ENCODE results near the gene MFAP2.
"Not testable (repeated sequence)": the region's sequence is repeated elsewhere in the genome, so short reads cannot be mapped to it uniquely, and the experiment has no call there.

MFAP2 gene

GRCh38 chr1:16969057-16969611 is 11.3 kb downstream of the MFAP2 start:
- DNase-seq = no peak

GRCh38 chr1:16968372-16968771 is 12.0 kb downstream of the MFAP2 start:
- no peak for DNase-seq
- TF ChIP-seq GATA1 (IDR thresholded peaks at IDR 0.05; ENCODE audit: low read depth, low read length) = no peak
- TF ChIP-seq POLR2A (IDR thresholded peaks at IDR 0.05; ENCODE audit: low read length) = no peak

More at GRCh38 chr1:16969057-16969611, 11.3 kb downstream of the MFAP2 start:
- TF ChIP-seq POLR2A (IDR thresholded peaks at IDR 0.05; ENCODE audit: low read length) (no peak), GATA1 (IDR thresholded peaks at IDR 0.05; ENCODE audit: low read depth, low read length) (no peak)

- DNase-seq = no peak
- TF ChIP-seq GATA1 (IDR thresholded peaks at IDR 0.05; ENCODE audit: low read depth, low read length) (no peak), POLR2A (IDR thresholded peaks at IDR 0.05; ENCODE audit: low read length) (no peak)
Measured at GRCh38 chr1:16967962-16968361, 12.5 kb downstream of the MFAP2 start.

- DNase-seq = no peak
Measured at GRCh38 chr1:16967095-16967575, 13.3 kb downstream of the MFAP2 start.

GRCh38 chr1:16966282-16966681 is 14.1 kb downstream of the MFAP2 start:
- no peak for DNase-seq
- TF ChIP-seq GATA1 (IDR thresholded peaks at IDR 0.05; ENCODE audit: low read depth, low read length) (no peak), POLR2A (IDR thresholded peaks at IDR 0.05; ENCODE audit: low read length) (no peak)

More at GRCh38 chr1:16967095-16967575, 13.3 kb downstream of the MFAP2 start:
- TF ChIP-seq POLR2A (IDR thresholded peaks at IDR 0.05; ENCODE audit: low read length) (no peak), GATA1 (IDR thresholded peaks at IDR 0.05; ENCODE audit: low read depth, low read length) (no peak)

GRCh38 chr1:16965486-16966067 is 14.8 kb downstream of the MFAP2 start:
- TF ChIP-seq POLR2A (IDR thresholded peaks at IDR 0.05; ENCODE audit: low read length) = no peak
- no peak for TF ChIP-seq GATA1 (IDR thresholded peaks at IDR 0.05; ENCODE audit: low read depth, low read length)
- DNase-seq = no peak

GRCh38 chr1:16964169-16964568 is 16.3 kb downstream of the MFAP2 start:
- not testable (repeated sequence) for DNase-seq

- no peak for DNase-seq
- TF ChIP-seq POLR2A (IDR thresholded peaks at IDR 0.05; ENCODE audit: low read length) (no peak), GATA1 (IDR thresholded peaks at IDR 0.05; ENCODE audit: low read depth, low read length) (no peak)
Measured at GRCh38 chr1:16961297-16962133, 18.9 kb downstream of the MFAP2 start.

GRCh38 chr1:16960560-16961296 is 19.7 kb downstream of the MFAP2 start:
- TF ChIP-seq GATA1 (IDR thresholded peaks at IDR 0.05; ENCODE audit: low read depth, low read length) (no peak), POLR2A (IDR thresholded peaks at IDR 0.05; ENCODE audit: low read length) (no peak)
- DNase-seq = peak; percentile 81

GRCh38 chr1:16958475-16958874 is 21.9 kb downstream of the MFAP2 start:
- DNase-seq = no peak
- TF ChIP-seq POLR2A (IDR thresholded peaks at IDR 0.05; ENCODE audit: low read length) = no peak

- no peak for TF ChIP-seq GATA1 (IDR thresholded peaks at IDR 0.05; ENCODE audit: low read depth, low read length)
- no peak for TF ChIP-seq POLR2A (IDR thresholded peaks at IDR 0.05; ENCODE audit: low read length)
- DNase-seq = no peak
Measured at GRCh38 chr1:16957731-16958130, 22.7 kb downstream of the MFAP2 start.

GRCh38 chr1:16956775-16957174 is 23.6 kb downstream of the MFAP2 start:
- TF ChIP-seq GATA1 (IDR thresholded peaks at IDR 0.05; ENCODE audit: low read depth, low read length) = no peak
- no peak for TF ChIP-seq POLR2A (IDR thresholded peaks at IDR 0.05; ENCODE audit: low read length)
- no peak for DNase-seq

- no peak for DNase-seq
Measured at GRCh38 chr1:16955186-16955585, 25.2 kb downstream of the MFAP2 start.

GRCh38 chr1:16954579-16954978 is 25.8 kb downstream of the MFAP2 start:
- TF ChIP-seq GATA1 (IDR thresholded peaks at IDR 0.05; ENCODE audit: low read depth, low read length) = no peak
- TF ChIP-seq POLR2A (IDR thresholded peaks at IDR 0.05; ENCODE audit: low read length) = no peak
- no peak for DNase-seq

More at GRCh38 chr1:16955186-16955585, 25.2 kb downstream of the MFAP2 start:
- no peak for TF ChIP-seq GATA1 (IDR thresholded peaks at IDR 0.05; ENCODE audit: low read depth, low read length)
- no peak for TF ChIP-seq POLR2A (IDR thresholded peaks at IDR 0.05; ENCODE audit: low read length)

- not testable (repeated sequence) for DNase-seq
Measured at GRCh38 chr1:16952376-16952775, 28.0 kb downstream of the MFAP2 start.

GRCh38 chr1:16949026-16949425 is 31.4 kb downstream of the MFAP2 start:
- not testable (repeated sequence) for DNase-seq

- not testable (repeated sequence) for DNase-seq
Measured at GRCh38 chr1:16948282-16948891, 32.0 kb downstream of the MFAP2 start.

Measured in erythroblast (primary cell).